Measurements from ENCODE around the gene PRSS16.
"Not testable (repeated sequence)": the region's sequence is repeated elsewhere in the genome, so short reads cannot be mapped to it uniquely, and the experiment has no call there.

- TF ChIP-seq MAZ (IDR thresholded peaks at IDR 0.05; ENCODE audit: borderline replicate concordance, low read depth, low read length); HDAC2 (IDR thresholded peaks at IDR 0.05): not testable (repeated sequence)
Measured at GRCh38 chr6:27222971-27223370, 24.5 kb upstream of the PRSS16 start.
